Raji (cell line): ENCODE measurements around the gene CERS5.

Experiments
- POLR2A ChIP-seq: IDR thresholded peaks from 2 replicates; pipeline ENCODE4 v1.6.1; 2011; ENCODE audit warnings: low read depth, low read length, control low read depth; ENCODE audit not compliant: insufficient read depth

CERS5 gene

DNA sequence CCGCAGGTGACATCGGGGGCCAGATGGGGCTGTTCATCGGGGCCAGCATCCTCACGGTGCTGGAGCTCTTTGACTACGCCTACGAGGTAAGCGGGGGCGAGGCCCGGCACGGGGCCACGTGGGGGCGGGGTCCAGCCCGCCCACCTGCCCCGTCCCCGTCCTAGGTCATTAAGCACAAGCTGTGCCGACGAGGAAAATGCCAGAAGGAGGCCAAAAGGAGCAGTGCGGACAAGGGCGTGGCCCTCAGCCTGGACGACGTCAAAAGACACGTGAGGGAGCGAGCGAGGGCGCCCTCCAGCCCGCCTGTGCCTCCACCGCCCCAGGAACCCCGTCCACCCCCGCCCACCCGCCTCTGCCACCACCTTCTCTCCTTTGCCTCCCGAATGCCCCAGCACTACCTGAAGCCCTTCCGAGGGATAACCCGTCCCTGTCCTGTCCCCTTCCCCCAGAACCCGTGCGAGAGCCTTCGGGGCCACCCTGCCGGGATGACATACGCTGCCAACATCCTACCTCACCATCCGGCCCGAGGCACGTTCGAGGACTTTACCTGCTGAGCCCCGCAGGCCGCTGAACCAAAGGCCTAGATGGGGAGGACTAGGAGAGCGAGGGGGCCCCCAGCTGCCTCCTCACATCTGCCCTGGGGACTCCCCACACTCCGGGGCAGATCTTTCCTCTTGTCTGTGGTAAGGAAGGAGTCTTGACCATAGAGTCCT lies 85.9 kb downstream of the CERS5 start:
- TF ChIP-seq POLR2A: no peak

DNA sequence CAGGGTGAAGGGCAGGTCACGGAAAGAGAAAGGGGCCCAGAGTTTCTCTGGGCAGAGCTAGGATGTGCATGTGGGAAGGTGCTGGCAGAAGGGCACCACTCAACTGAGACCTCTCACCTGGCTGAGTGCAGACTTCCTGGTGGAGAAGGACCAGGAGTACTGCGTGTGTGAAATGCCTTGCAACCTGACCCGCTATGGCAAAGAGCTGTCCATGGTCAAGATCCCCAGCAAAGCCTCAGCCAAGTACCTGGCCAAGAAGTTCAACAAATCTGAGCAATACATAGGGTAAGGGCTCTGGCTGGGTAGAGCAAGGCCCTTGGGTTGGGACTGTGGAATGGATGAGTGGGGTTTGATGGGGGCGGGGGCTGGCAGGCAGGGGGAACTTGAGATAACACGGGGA lies 87.4 kb downstream of the CERS5 start:
- TF ChIP-seq POLR2A: no peak
